ENCODE data around the gene DLK1.

DLK1 gene

GRCh38 chr14:100692859-100693558, 33.7 kb upstream of the DLK1 start:
- no peak overlapping the region for H3K4me3 ChIP-seq (ENCODE audit: low read depth in 1 of 2, low read length in 2 of 2)
- no peaks in the 10 kb centered on the region for H3K36me3 ChIP-seq (ENCODE audit: control insufficient read depth in 1 of 2, insufficient read depth in 2 of 2, low read length in 2 of 2)
- no peaks in the 10 kb centered on the region for H3K9me3 ChIP-seq (ENCODE audit: control insufficient read depth in 1 of 2, low read length in 2 of 2)
- H3K4me1 ChIP-seq (ENCODE audit: control insufficient read depth in 1 of 2, insufficient read depth in 2 of 2, low read length in 2 of 2), result no peaks in the 10 kb centered on the region
- H3K27me3 ChIP-seq (ENCODE audit: control insufficient read depth in 1 of 2, insufficient read depth in 2 of 2, low read length in 2 of 2), result peaks cover 4 to 9% of the 10 kb centered on the region in 2 donors
- H3K9ac ChIP-seq (ENCODE audit: low read depth in 1 of 2, low read length in 2 of 2), result no peak overlapping the region
- H3K27ac ChIP-seq (ENCODE audit: low read depth, low read length), result no peak overlapping the region

GRCh38 chr14:100693877-100694578, 32.7 kb upstream of the DLK1 start:
- Histone ChIP-seq H3K36me3 (ENCODE audit: control insufficient read depth in 1 of 2, insufficient read depth in 2 of 2, low read length in 2 of 2) (no peaks in the 10 kb centered on the region), H3K27me3 (ENCODE audit: control insufficient read depth in 1 of 2, insufficient read depth in 2 of 2, low read length in 2 of 2) (peaks cover 4 to 9% of the 10 kb centered on the region in 2 donors), H3K9me3 (ENCODE audit: control insufficient read depth in 1 of 2, low read length in 2 of 2) (no peaks in the 10 kb centered on the region), H3K27ac (ENCODE audit: low read depth, low read length) (no peak overlapping the region), H3K4me3 (ENCODE audit: low read depth in 1 of 2, low read length in 2 of 2) (no peak overlapping the region), H3K4me1 (ENCODE audit: control insufficient read depth in 1 of 2, insufficient read depth in 2 of 2, low read length in 2 of 2) (no peaks in the 10 kb centered on the region), H3K9ac (ENCODE audit: low read depth in 1 of 2, low read length in 2 of 2) (no peak overlapping the region)

- Histone ChIP-seq H3K9ac (ENCODE audit: low read depth in 1 of 2, low read length in 2 of 2) (no peak overlapping the region), H3K9me3 (ENCODE audit: control insufficient read depth in 1 of 2, low read length in 2 of 2) (no peaks in the 10 kb centered on the region), H3K27me3 (ENCODE audit: control insufficient read depth in 1 of 2, insufficient read depth in 2 of 2, low read length in 2 of 2) (peaks cover 4 to 9% of the 10 kb centered on the region in 2 donors), H3K36me3 (ENCODE audit: control insufficient read depth in 1 of 2, insufficient read depth in 2 of 2, low read length in 2 of 2) (no peaks in the 10 kb centered on the region), H3K4me3 (ENCODE audit: low read depth in 1 of 2, low read length in 2 of 2) (no peak overlapping the region), H3K27ac (ENCODE audit: low read depth, low read length) (no peak overlapping the region), H3K4me1 (ENCODE audit: control insufficient read depth in 1 of 2, insufficient read depth in 2 of 2, low read length in 2 of 2) (no peaks in the 10 kb centered on the region)
These were observed 31.9 kb upstream of the DLK1 start for GRCh38 chr14:100694579-100695422.

- Histone ChIP-seq H3K4me1 (ENCODE audit: control insufficient read depth in 1 of 2, insufficient read depth in 2 of 2, low read length in 2 of 2) (no peaks in the 10 kb centered on the region), H3K9ac (ENCODE audit: low read depth in 1 of 2, low read length in 2 of 2) (no peak overlapping the region), H3K27ac (ENCODE audit: low read depth, low read length) (no peak overlapping the region), H3K9me3 (ENCODE audit: control insufficient read depth in 1 of 2, low read length in 2 of 2) (no peaks in the 10 kb centered on the region), H3K4me3 (ENCODE audit: low read depth in 1 of 2, low read length in 2 of 2) (no peak overlapping the region), H3K27me3 (ENCODE audit: control insufficient read depth in 1 of 2, insufficient read depth in 2 of 2, low read length in 2 of 2) (peaks cover 4 to 9% of the 10 kb centered on the region in 2 donors), H3K36me3 (ENCODE audit: control insufficient read depth in 1 of 2, insufficient read depth in 2 of 2, low read length in 2 of 2) (no peaks in the 10 kb centered on the region)
These were observed 31.3 kb upstream of the DLK1 start for GRCh38 chr14:100695423-100695738.

GRCh38 chr14:100696008-100696407, 30.7 kb upstream of the DLK1 start:
- Histone ChIP-seq H3K27me3 (ENCODE audit: control insufficient read depth in 1 of 2, insufficient read depth in 2 of 2, low read length in 2 of 2) (peaks cover 4 to 9% of the 10 kb centered on the region in 2 donors), H3K4me1 (ENCODE audit: control insufficient read depth in 1 of 2, insufficient read depth in 2 of 2, low read length in 2 of 2) (no peaks in the 10 kb centered on the region), H3K36me3 (ENCODE audit: control insufficient read depth in 1 of 2, insufficient read depth in 2 of 2, low read length in 2 of 2) (no peaks in the 10 kb centered on the region), H3K9me3 (ENCODE audit: control insufficient read depth in 1 of 2, low read length in 2 of 2) (no peaks in the 10 kb centered on the region), H3K27ac (ENCODE audit: low read depth, low read length) (no peak overlapping the region), H3K9ac (ENCODE audit: low read depth in 1 of 2, low read length in 2 of 2) (no peak overlapping the region), H3K4me3 (ENCODE audit: low read depth in 1 of 2, low read length in 2 of 2) (no peak overlapping the region)

- Histone ChIP-seq H3K9ac (ENCODE audit: low read depth in 1 of 2, low read length in 2 of 2) (no peak overlapping the region), H3K36me3 (ENCODE audit: control insufficient read depth in 1 of 2, insufficient read depth in 2 of 2, low read length in 2 of 2) (no peaks in the 10 kb centered on the region), H3K9me3 (ENCODE audit: control insufficient read depth in 1 of 2, low read length in 2 of 2) (no peaks in the 10 kb centered on the region), H3K27ac (ENCODE audit: low read depth, low read length) (no peak overlapping the region), H3K4me1 (ENCODE audit: control insufficient read depth in 1 of 2, insufficient read depth in 2 of 2, low read length in 2 of 2) (no peaks in the 10 kb centered on the region), H3K27me3 (ENCODE audit: control insufficient read depth in 1 of 2, insufficient read depth in 2 of 2, low read length in 2 of 2) (peaks cover 4 to 9% of the 10 kb centered on the region in 2 donors), H3K4me3 (ENCODE audit: low read depth in 1 of 2, low read length in 2 of 2) (no peak overlapping the region)
These were observed 30.1 kb upstream of the DLK1 start for GRCh38 chr14:100696590-100696989.

- no peaks in the 10 kb centered on the region for H3K36me3 ChIP-seq (ENCODE audit: control insufficient read depth in 1 of 2, insufficient read depth in 2 of 2, low read length in 2 of 2)
- H3K27ac ChIP-seq (ENCODE audit: low read depth, low read length), result no peak overlapping the region
- no peak overlapping the region for H3K9ac ChIP-seq (ENCODE audit: low read depth in 1 of 2, low read length in 2 of 2)
- peaks cover 4 to 9% of the 10 kb centered on the region in 2 donors for H3K27me3 ChIP-seq (ENCODE audit: control insufficient read depth in 1 of 2, insufficient read depth in 2 of 2, low read length in 2 of 2)
- no peaks in the 10 kb centered on the region for H3K9me3 ChIP-seq (ENCODE audit: control insufficient read depth in 1 of 2, low read length in 2 of 2)
- no peaks in the 10 kb centered on the region for H3K4me1 ChIP-seq (ENCODE audit: control insufficient read depth in 1 of 2, insufficient read depth in 2 of 2, low read length in 2 of 2)
- no peak overlapping the region for H3K4me3 ChIP-seq (ENCODE audit: low read depth in 1 of 2, low read length in 2 of 2)
These were observed 28.6 kb upstream of the DLK1 start for GRCh38 chr14:100698066-100698465.

- no peak overlapping the region for H3K27ac ChIP-seq (ENCODE audit: low read depth, low read length)
- H3K27me3 ChIP-seq (ENCODE audit: control insufficient read depth in 1 of 2, insufficient read depth in 2 of 2, low read length in 2 of 2), result peaks cover 4 to 10% of the 10 kb centered on the region in 2 donors
- no peaks in the 10 kb centered on the region for H3K4me1 ChIP-seq (ENCODE audit: control insufficient read depth in 1 of 2, insufficient read depth in 2 of 2, low read length in 2 of 2)
- no peaks in the 10 kb centered on the region for H3K36me3 ChIP-seq (ENCODE audit: control insufficient read depth in 1 of 2, insufficient read depth in 2 of 2, low read length in 2 of 2)
- no peak overlapping the region for H3K4me3 ChIP-seq (ENCODE audit: low read depth in 1 of 2, low read length in 2 of 2)
- H3K9ac ChIP-seq (ENCODE audit: low read depth in 1 of 2, low read length in 2 of 2), result no peak overlapping the region
- H3K9me3 ChIP-seq (ENCODE audit: control insufficient read depth in 1 of 2, low read length in 2 of 2), result no peaks in the 10 kb centered on the region
These were observed 27.8 kb upstream of the DLK1 start for GRCh38 chr14:100698666-100699448.

- Histone ChIP-seq H3K4me3 (ENCODE audit: low read depth in 1 of 2, low read length in 2 of 2) (no peak overlapping the region), H3K9me3 (ENCODE audit: control insufficient read depth in 1 of 2, low read length in 2 of 2) (no peaks in the 10 kb centered on the region), H3K4me1 (ENCODE audit: control insufficient read depth in 1 of 2, insufficient read depth in 2 of 2, low read length in 2 of 2) (no peaks in the 10 kb centered on the region), H3K36me3 (ENCODE audit: control insufficient read depth in 1 of 2, insufficient read depth in 2 of 2, low read length in 2 of 2) (no peaks in the 10 kb centered on the region), H3K27me3 (ENCODE audit: control insufficient read depth in 1 of 2, insufficient read depth in 2 of 2, low read length in 2 of 2) (peaks cover 0 to 11% of the 10 kb centered on the region in 2 donors), H3K27ac (ENCODE audit: low read depth, low read length) (no peak overlapping the region), H3K9ac (ENCODE audit: low read depth in 1 of 2, low read length in 2 of 2) (no peak overlapping the region)
These were observed 25.4 kb upstream of the DLK1 start for GRCh38 chr14:100701314-100701713.
